Naive thymus-derived CD4-positive, alpha-beta T cell (primary cell): ENCODE results near the gene C4orf50. TPM values are rescaled to one million over a fixed set of nuclear protein-coding genes. Genes with fewer than 3 reads are reported as not detected.

Experiments
- ATAC-seq: fragments of 150-1000 bp; cut with Tn5 transposase; 2 replicates; pipeline ENCODE4 v1.10.0; 2021; ENCODE audit warnings: mild to moderate bottlenecking, moderate library complexity
- CTCF ChIA-PET: fragments of 350-600 bp; sonication (Branson Sonifier 250); formaldehyde crosslinking; loops from one replicate; lab custom pipeline; 2021; ENCODE audit warnings: antibody characterized with exemption; lab: Charles Lee
- POLR2A ChIA-PET: fragments of 350-600 bp; sonication (Branson Sonifier 250); formaldehyde crosslinking; loops from one replicate; lab custom pipeline; 2021; ENCODE audit warnings: antibody characterized with exemption, inconsistent platforms; lab: Charles Lee
- DNase-seq, 9 donors: peaks; one replicate each; pipeline versions ENCODE4 v3.0.0 to v3.0.0-alpha.2; 2020 to 2022; ENCODE audit warnings: mixed read lengths in 1 of 9
- H3K27ac ChIP-seq: one replicate; pipeline ENCODE4 v1.7.0; 2013; ENCODE audit warnings: mild to moderate bottlenecking, low read depth, low read length, moderate library complexity
- H3K27me3 ChIP-seq, 2 donors: one replicate each; pipeline ENCODE4 v1.7.0; 2013; ENCODE audit warnings: low read length in 2 of 2, mild to moderate bottlenecking in 2 of 2, moderate library complexity in 2 of 2; ENCODE audit not compliant: control insufficient read depth in 2 of 2, insufficient read depth in 2 of 2
- H3K36me3 ChIP-seq, 3 experiments: 1 replicate in 2 of 3; 2 replicates in 1 of 3; pipeline ENCODE4 v1.7.0; 2013; ENCODE audit warnings: low read length in 3 of 3, mild to moderate bottlenecking in 3 of 3, moderate library complexity in 1 of 3; ENCODE audit not compliant: insufficient read depth in 3 of 3, control insufficient read depth in 2 of 3
- H3K4me1 ChIP-seq, 2 donors: one replicate each; pipeline ENCODE4 v1.7.0; 2013; ENCODE audit warnings: low read length in 2 of 2, mild to moderate bottlenecking in 2 of 2, moderate library complexity in 1 of 2; ENCODE audit not compliant: control insufficient read depth in 2 of 2, insufficient read depth in 2 of 2
- H3K4me3 ChIP-seq: 2 replicates; pipeline ENCODE4 v1.7.0; 2013; ENCODE audit warnings: mild to moderate bottlenecking, low read length
- H3K9me3 ChIP-seq, 3 experiments: 1 replicate in 2 of 3; 2 replicates in 1 of 3; pipeline ENCODE4 v1.7.0; 2013; ENCODE audit warnings: low read length in 3 of 3; ENCODE audit not compliant: control insufficient read depth in 2 of 3
- H3K27ac Mint-ChIP-seq, 9 donors: one replicate each; pipeline ENCODE4 v1.8.0; 2020 to 2022; ENCODE audit warnings: mixed read lengths in 9 of 9, mild to moderate bottlenecking in 8 of 9, moderate library complexity in 5 of 9, inconsistent platforms in 2 of 9
- H3K27me3 Mint-ChIP-seq, 5 donors: one replicate each; pipeline ENCODE4 v1.8.0; 2021 to 2022; ENCODE audit warnings: mixed read lengths in 5 of 5, mild to moderate bottlenecking in 1 of 5
- H3K36me3 Mint-ChIP-seq, 5 donors: one replicate each; pipeline ENCODE4 v1.8.0; 2020 to 2022; ENCODE audit warnings: mixed read lengths in 5 of 5, mild to moderate bottlenecking in 3 of 5, inconsistent platforms in 1 of 5
- H3K4me1 Mint-ChIP-seq, 7 donors: one replicate each; pipeline ENCODE4 v1.8.0; 2020 to 2022; ENCODE audit warnings: mixed read lengths in 7 of 7, mild to moderate bottlenecking in 3 of 7, inconsistent platforms in 1 of 7
- H3K4me3 Mint-ChIP-seq, 10 donors: one replicate each; pipeline ENCODE4 v1.8.0; 2020 to 2022; ENCODE audit warnings: mild to moderate bottlenecking in 10 of 10, mixed read lengths in 10 of 10, moderate library complexity in 6 of 10, inconsistent platforms in 2 of 10
- H3K9me3 Mint-ChIP-seq, 11 donors: one replicate each; pipeline ENCODE4 v1.8.0; 2020 to 2022; ENCODE audit warnings: mixed read lengths in 11 of 11, mild to moderate bottlenecking in 4 of 11, inconsistent platforms in 1 of 11, moderate library complexity in 1 of 11
- intact Hi-C, 2 donors: fragments of 100-400 bp; cut with micrococcal nuclease; formaldehyde crosslinking; loops; one replicate each; pipeline ENCODE4 v1.15.1; 2023
- polyA plus RNA-seq, 2 donors: library from polyadenylated mRNA; unstranded; fragments of 300-500 nt; fragmentation: Illumina TruSeq; gene quantifications; one replicate each; pipeline ENCODE4 v1.2.3, GENCODE V29; 2021
- total RNA-seq, 6 experiments: library from RNA in 5 of 6; stranded (reverse) in 5 of 6; gene quantifications; 1 replicate in 5 of 6; 2 replicates in 1 of 6; pipeline ENCODE4 v1.2.3 and lab custom pipeline; 2021 to 2026

The C4orf50 gene
- total and polyA plus RNA-seq, 7 experiments from 2014 or later, result 0.08 to 0.87 (median 0.54) TPM; not detected in 4

DNA sequence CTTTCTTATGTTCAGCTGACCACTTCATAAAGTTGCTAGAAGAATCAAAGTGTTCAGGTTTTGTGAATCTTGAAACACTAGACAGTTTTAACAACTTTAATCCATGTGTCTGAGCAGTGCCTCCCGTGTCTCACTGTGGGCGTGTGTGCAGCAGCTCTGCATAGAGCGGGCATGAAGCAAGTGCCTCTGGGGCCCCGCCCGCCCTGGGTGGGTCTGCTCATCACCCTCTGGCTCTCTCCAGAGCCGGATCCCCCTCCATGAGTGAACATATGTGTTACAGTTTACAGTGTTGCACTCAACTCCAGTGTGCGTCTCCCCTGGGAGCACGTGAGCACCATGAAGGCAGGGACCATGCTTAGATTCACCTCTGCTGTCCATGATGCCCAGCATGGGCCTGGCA is 87.8 kb downstream of the C4orf50 start:
- H3K27ac ChIP-seq, result no peak overlapping the region
- H3K9me3 ChIP-seq, result peaks cover 0 to 3% (median 0%) of the 10 kb centered on the region in 3 experiments
- H3K4me1 Mint-ChIP-seq, result peaks cover 0 to 1% (median 0%) of the 10 kb centered on the region in 7 donors
- H3K4me3 Mint-ChIP-seq, result no peak overlapping the region
- ChIA-PET CTCF (no interaction called here), POLR2A (no interaction called here)
- ATAC-seq, result no peak
- H3K4me1 ChIP-seq, result no peaks in the 10 kb centered on the region
- no peaks in the 10 kb centered on the region for H3K27me3 ChIP-seq
- no peak overlapping the region for H3K27ac Mint-ChIP-seq
- H3K36me3 Mint-ChIP-seq, result no peaks in the 10 kb centered on the region
- no peak overlapping the region for H3K4me3 ChIP-seq
- no peak for DNase-seq
- intact Hi-C loops, result no loop called here
- peaks cover 0 to 8% (median 0%) of the 10 kb centered on the region in 11 donors for H3K9me3 Mint-ChIP-seq
- H3K36me3 ChIP-seq, result no peaks in the 10 kb centered on the region
- peaks cover 0 to 31% (median 17%) of the 10 kb centered on the region in 5 donors for H3K27me3 Mint-ChIP-seq

DNA sequence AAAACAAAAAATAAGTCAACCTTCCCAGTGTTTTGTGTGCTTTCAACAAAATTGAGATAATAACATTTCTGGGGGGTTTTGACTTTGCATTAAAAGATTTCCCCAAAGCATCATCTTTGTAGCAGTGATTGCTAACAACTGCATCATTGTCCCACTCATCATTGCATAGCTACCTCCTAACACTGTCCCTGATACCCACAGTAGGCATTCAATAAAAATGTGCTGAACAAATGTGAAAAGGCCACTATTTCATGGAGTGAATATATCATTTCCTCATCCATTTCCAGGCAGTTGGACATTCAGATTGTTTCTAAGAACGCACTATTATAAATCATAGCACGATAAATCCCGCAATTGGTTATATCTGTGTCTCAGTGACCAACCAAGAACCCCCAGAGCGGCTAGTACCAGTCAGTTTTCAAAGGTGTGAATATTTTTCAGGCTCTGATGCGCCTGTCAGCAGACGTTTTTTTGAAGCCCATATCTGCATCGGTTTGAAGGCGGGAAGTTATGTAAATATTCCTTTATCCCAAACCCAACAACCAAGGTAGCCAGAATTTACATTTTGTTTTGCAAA is 89.3 kb downstream of the C4orf50 start:
- peaks cover 0 to 1% (median 0%) of the 10 kb centered on the region in 7 donors for H3K4me1 Mint-ChIP-seq
- DNase-seq, result no peak
- H3K36me3 Mint-ChIP-seq, result no peaks in the 10 kb centered on the region
- ATAC-seq, result no peak
- no peaks in the 10 kb centered on the region for H3K36me3 ChIP-seq
- peaks cover 0 to 8% (median 0%) of the 10 kb centered on the region in 11 donors for H3K9me3 Mint-ChIP-seq
- H3K27me3 ChIP-seq, result no peaks in the 10 kb centered on the region
- no peak overlapping the region for H3K27ac Mint-ChIP-seq
- intact Hi-C loops, result no loop called here
- POLR2A ChIA-PET, result no interaction called here
- CTCF ChIA-PET, result no interaction called here
- H3K27me3 Mint-ChIP-seq, result peaks cover 0 to 34% (median 15%) of the 10 kb centered on the region in 5 donors
- H3K4me1 ChIP-seq, result no peaks in the 10 kb centered on the region
- H3K4me3 ChIP-seq, result no peak overlapping the region
- no peak overlapping the region for H3K27ac ChIP-seq
- H3K4me3 Mint-ChIP-seq, result no peak overlapping the region
- H3K9me3 ChIP-seq, result peaks cover 0 to 3% (median 0%) of the 10 kb centered on the region in 3 experiments

DNA sequence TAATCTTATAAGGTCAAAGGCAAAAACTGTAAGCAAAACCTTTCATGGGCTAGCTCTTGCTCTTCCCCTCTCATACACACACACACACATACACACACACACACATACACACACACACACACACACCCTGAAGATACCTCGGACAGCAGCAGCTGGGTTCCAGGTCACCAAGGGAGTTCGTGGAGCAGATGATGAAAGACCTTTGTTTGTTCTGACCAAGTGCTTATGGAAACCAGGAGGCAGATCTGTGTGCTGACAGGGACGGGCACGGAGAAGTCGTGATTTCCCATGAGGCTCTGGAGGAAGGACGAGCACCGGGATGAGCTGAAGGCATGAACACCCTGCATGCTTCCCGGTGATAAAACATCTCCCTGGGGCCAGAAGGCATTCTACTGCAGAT is 90.0 kb downstream of the C4orf50 start:
- POLR2A ChIA-PET, result no interaction called here
- H3K27ac ChIP-seq, result no peak overlapping the region
- no peaks in the 10 kb centered on the region for H3K27me3 ChIP-seq
- no peak overlapping the region for H3K4me3 Mint-ChIP-seq
- peaks cover 0 to 1% (median 0%) of the 10 kb centered on the region in 7 donors for H3K4me1 Mint-ChIP-seq
- H3K9me3 Mint-ChIP-seq, result peaks cover 0 to 8% (median 0%) of the 10 kb centered on the region in 11 donors
- H3K27me3 Mint-ChIP-seq, result peaks cover under 1 to 34% (median 10%) of the 10 kb centered on the region in 5 donors
- H3K36me3 ChIP-seq, result no peaks in the 10 kb centered on the region
- DNase-seq (no peak), ATAC-seq (no peak)
- no peaks in the 10 kb centered on the region for H3K4me1 ChIP-seq
- no peak overlapping the region for H3K27ac Mint-ChIP-seq
- intact Hi-C loops, result no loop called here
- H3K36me3 Mint-ChIP-seq, result no peaks in the 10 kb centered on the region
- no peak overlapping the region for H3K4me3 ChIP-seq
- CTCF ChIA-PET, result no interaction called here
- peaks cover 0 to 3% (median 0%) of the 10 kb centered on the region in 3 experiments for H3K9me3 ChIP-seq

DNA sequence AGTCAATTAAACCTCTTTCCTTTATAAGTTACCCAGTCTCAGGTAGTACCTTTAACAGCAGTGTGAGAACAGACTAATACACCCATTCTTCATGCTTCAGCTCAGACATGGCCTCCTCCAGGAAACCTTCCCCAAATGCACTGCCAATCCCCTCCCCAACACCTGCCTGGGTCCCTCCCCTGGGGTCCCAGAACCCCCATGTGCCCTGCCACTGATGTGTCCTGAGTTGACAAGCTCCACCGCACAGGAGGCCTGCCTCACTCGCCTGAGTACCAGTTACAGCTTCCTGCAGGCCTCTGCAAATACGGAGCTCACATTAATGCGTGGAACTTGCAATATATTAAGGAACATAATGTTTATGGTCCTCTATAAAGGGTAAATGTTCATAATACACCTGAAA is 90.5 kb downstream of the C4orf50 start:
- ChIA-PET CTCF (no interaction called here), POLR2A (no interaction called here)
- Mint-ChIP-seq H3K9me3 (peaks cover 0 to 8% (median 0%) of the 10 kb centered on the region in 11 donors), H3K27me3 (peaks cover 0 to 37% (median 7%) of the 10 kb centered on the region in 5 donors), H3K4me3 (no peak overlapping the region), H3K4me1 (peaks cover 0 to 1% (median 0%) of the 10 kb centered on the region in 7 donors), H3K36me3 (no peaks in the 10 kb centered on the region), H3K27ac (no peak overlapping the region)
- no peaks in the 10 kb centered on the region for H3K36me3 ChIP-seq
- DNase-seq, result no peak
- H3K4me1 ChIP-seq, result no peaks in the 10 kb centered on the region
- intact Hi-C loops, result no loop called here
- no peak overlapping the region for H3K4me3 ChIP-seq
- ATAC-seq, result no peak
- H3K9me3 ChIP-seq, result peaks cover 0 to 3% (median 0%) of the 10 kb centered on the region in 3 experiments
- no peaks in the 10 kb centered on the region for H3K27me3 ChIP-seq
- H3K27ac ChIP-seq, result no peak overlapping the region

DNA sequence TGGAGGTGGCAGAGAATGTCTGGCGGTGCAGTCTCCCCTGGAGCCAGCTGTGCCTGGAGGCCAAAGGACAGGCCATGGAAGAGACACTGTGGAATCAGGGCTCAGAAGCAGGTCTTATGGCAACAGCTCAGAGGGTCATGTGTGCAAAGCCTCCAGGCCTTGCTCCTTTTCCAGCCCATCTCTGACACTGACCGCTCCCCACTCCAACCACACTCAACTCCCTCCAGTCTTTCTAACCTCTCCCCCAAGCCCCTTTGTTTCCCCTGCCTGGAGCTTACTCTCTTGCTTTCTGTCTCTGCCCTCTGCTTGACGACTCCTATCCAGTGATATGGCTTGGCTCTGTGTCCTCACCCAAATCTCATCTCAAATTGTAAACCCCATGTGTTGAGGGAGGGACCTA is 91.1 kb downstream of the C4orf50 start:
- H3K9me3 Mint-ChIP-seq, result peaks cover 0 to 9% (median 0%) of the 10 kb centered on the region in 11 donors
- no peak overlapping the region for H3K27ac Mint-ChIP-seq
- no peak overlapping the region for H3K4me3 Mint-ChIP-seq
- CTCF ChIA-PET, result no interaction called here
- no peaks in the 10 kb centered on the region for H3K36me3 Mint-ChIP-seq
- no peak overlapping the region for H3K4me3 ChIP-seq
- POLR2A ChIA-PET, result no interaction called here
- H3K4me1 Mint-ChIP-seq, result peaks cover 0 to 1% (median 0%) of the 10 kb centered on the region in 7 donors
- ATAC-seq, result no peak
- peaks cover 0 to 37% (median 7%) of the 10 kb centered on the region in 5 donors for H3K27me3 Mint-ChIP-seq
- H3K9me3 ChIP-seq, result peaks cover 0 to 3% (median 0%) of the 10 kb centered on the region in 3 experiments
- no peaks in the 10 kb centered on the region for H3K27me3 ChIP-seq
- no peaks in the 10 kb centered on the region for H3K36me3 ChIP-seq
- H3K27ac ChIP-seq, result no peak overlapping the region
- DNase-seq, result no peak
- H3K4me1 ChIP-seq, result no peaks in the 10 kb centered on the region
- intact Hi-C loops, result no loop called here

DNA sequence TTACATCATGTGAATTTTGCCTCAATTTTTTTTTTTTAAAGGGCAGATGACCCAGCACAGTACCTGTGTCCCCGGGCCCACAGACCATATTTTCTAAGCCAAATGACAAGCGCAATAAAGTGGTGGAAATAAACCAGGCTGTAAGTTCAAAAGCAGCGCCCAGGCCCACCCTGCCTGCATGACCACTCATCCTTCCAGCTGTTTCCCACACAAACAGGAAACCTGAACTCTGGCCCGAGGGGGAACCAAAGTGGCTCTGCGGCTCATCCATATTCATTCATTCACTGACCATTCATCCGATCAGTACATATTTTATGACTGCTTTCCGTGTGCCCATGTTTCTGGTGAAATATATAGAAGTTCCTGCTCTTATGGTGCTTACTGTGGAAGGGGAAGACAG is 91.6 kb downstream of the C4orf50 start:
- H3K4me1 ChIP-seq, result no peaks in the 10 kb centered on the region
- DNase-seq (no peak), ATAC-seq (no peak)
- ChIA-PET CTCF (no interaction called here), POLR2A (no interaction called here)
- peaks cover 0 to 41% (median 9%) of the 10 kb centered on the region in 5 donors for H3K27me3 Mint-ChIP-seq
- no peaks in the 10 kb centered on the region for H3K36me3 Mint-ChIP-seq
- H3K9me3 ChIP-seq, result peaks cover 0 to 3% (median 0%) of the 10 kb centered on the region in 3 experiments
- no peak overlapping the region for H3K27ac ChIP-seq
- no peak overlapping the region for H3K4me3 Mint-ChIP-seq
- intact Hi-C loops, result no loop called here
- peaks cover 0 to 11% (median 2%) of the 10 kb centered on the region in 11 donors for H3K9me3 Mint-ChIP-seq
- peaks cover 0 to 1% (median 0%) of the 10 kb centered on the region in 7 donors for H3K4me1 Mint-ChIP-seq
- H3K27ac Mint-ChIP-seq, result no peak overlapping the region
- no peak overlapping the region for H3K4me3 ChIP-seq
- H3K27me3 ChIP-seq, result no peaks in the 10 kb centered on the region
- H3K36me3 ChIP-seq, result no peaks in the 10 kb centered on the region
